Measurements from ENCODE around the gene CPB1. TPM values are rescaled to one million over a fixed set of nuclear protein-coding genes. Genes with fewer than 3 reads are reported as not detected.

CPB1 gene
- total and polyA plus RNA-seq, 8 donors = 3,071 to 29,247 (median 22,743) TPM

DNA sequence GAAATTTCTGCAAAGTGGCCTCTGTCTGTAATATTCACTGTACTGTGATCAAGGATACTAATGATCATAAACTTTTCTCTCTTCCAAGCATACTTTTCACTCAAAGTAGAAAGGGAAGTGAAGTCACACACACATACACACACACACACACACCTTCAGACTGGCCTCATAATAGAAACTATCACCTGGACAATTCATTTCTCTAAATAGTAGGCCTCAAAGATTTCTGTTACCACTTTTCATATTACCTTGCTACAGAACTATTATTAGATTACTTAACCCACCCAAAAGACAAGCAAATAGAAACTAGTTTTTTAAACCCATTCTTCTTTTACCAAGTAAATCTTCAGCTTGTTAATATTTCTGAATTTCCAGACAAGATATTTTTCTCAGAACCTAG is 12.2 kb downstream of the CPB1 start:
- H3K4me1 ChIP-seq = peaks cover 0 to 21% (median 3%) of the 10 kb centered on the region in 3 donors
- no peaks in the 10 kb centered on the region for H3K27me3 ChIP-seq
- ATAC-seq (peak in 1 of 4 donors; percentile 2), DNase-seq (no peak), FAIRE-seq (no peak)
- peak overlapping the region in 2 of 4 donors; percentile 53 to 57 for H3K27ac ChIP-seq
- peaks cover 0 to 63% (median 11%) of the 10 kb centered on the region in 3 donors for H3K36me3 ChIP-seq
- TF ChIP-seq, protein P1, sequence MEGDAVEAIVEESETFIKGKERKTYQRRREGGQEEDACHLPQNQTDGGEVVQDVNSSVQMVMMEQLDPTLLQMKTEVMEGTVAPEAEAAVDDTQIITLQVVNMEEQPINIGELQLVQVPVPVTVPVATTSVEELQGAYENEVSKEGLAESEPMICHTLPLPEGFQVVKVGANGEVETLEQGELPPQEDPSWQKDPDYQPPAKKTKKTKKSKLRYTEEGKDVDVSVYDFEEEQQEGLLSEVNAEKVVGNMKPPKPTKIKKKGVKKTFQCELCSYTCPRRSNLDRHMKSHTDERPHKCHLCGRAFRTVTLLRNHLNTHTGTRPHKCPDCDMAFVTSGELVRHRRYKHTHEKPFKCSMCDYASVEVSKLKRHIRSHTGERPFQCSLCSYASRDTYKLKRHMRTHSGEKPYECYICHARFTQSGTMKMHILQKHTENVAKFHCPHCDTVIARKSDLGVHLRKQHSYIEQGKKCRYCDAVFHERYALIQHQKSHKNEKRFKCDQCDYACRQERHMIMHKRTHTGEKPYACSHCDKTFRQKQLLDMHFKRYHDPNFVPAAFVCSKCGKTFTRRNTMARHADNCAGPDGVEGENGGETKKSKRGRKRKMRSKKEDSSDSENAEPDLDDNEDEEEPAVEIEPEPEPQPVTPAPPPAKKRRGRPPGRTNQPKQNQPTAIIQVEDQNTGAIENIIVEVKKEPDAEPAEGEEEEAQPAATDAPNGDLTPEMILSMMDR (IDR thresholded peaks at IDR 0.05) = no peak
- H3K9me3 ChIP-seq = no peaks in the 10 kb centered on the region
- peak overlapping the region in 1 of 4 donors; percentile 19 for H3K4me3 ChIP-seq
- intact Hi-C loops (cut with DNase I) = loop anchor here in 1 of 3 donors (10.0 kb wide), 1 partner anchor 105 kb away; no protein-coding TSS in a partner anchor

DNA sequence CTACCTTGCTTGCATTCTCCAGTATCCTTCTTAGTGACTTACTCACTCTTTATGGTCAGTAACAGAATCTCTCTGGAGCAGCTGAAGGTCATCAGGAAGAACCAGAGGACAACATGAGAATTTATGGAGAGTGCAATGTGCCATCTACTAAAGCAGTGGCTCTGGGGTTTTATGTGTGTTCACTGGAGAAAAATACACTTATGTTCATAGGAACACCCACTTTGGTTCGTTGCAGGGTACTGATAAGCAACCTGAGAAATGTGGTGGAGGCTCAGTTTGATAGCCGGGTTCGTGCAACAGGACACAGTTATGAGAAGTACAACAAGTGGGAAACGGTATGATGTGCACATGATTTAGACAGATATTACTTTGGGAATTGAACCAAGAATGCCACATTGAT is 12.8 kb downstream of the CPB1 start:
- Histone ChIP-seq H3K4me1 (peaks cover 0 to 22% (median 3%) of the 10 kb centered on the region in 3 donors), H3K4me3 (peak overlapping the region in 1 of 4 donors; percentile 19), H3K27ac (peak overlapping the region in 2 of 4 donors; percentile 53 to 57), H3K36me3 (peaks cover 0 to 66% (median 13%) of the 10 kb centered on the region in 3 donors), H3K27me3 (no peaks in the 10 kb centered on the region), H3K9me3 (no peaks in the 10 kb centered on the region)
- FAIRE-seq = no peak
- intact Hi-C loops (cut with DNase I) = no loop called here
- TF ChIP-seq, protein P1 (IDR thresholded peaks at IDR 0.05) = no peak
- DNase-seq = no peak
- 23 to 28% methylated on average over 4 of the region's 4 CpGs for WGBS, 2 donors
- ATAC-seq = peak in 3 of 4 donors; percentile 2 to 24 (median 4)

DNA sequence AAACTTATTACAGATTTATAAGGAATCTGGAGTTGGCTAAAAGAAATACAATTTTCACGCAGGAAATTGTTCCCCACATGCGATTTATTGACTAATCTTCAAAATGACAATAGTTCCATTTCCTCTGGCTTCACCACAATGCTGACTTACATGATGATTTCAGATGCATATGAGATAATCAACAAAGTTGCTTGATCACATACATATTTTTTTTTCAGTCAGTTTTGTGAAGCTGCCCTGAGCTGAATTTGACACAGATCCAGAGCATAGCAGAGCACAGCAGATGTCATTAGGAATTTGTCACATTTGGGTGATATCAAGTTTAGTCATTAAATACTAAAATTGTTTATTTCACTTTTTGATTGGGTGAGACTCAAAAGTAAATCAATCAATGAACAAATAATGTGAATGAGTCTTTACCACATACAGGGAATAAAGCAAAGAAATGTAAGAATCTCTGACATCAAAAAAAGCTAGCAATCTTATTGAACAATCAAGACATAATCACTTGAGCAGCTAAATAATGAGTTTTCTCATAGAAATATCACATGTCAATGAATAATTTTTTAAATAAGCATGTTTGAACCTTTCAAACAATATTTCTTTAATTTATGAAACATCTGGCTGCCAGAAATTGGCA is 18.3 kb downstream of the CPB1 start:
- Histone ChIP-seq H3K4me3 (no peak overlapping the region), H3K27me3 (no peaks in the 10 kb centered on the region), H3K9me3 (no peaks in the 10 kb centered on the region), H3K4me1 (peaks cover 0 to 20% (median 3%) of the 10 kb centered on the region in 3 donors), H3K27ac (peak overlapping the region in 2 of 4 donors; percentile 23 to 53), H3K36me3 (peaks cover 6 to 72% (median 13%) of the 10 kb centered on the region in 3 donors)
- 28 to 35% methylated on average over 2 of the region's 2 CpGs for WGBS, 2 donors
- intact Hi-C loops (cut with DNase I) = no loop called here
- DNase-seq = no peak
- TF ChIP-seq, protein P1 (IDR thresholded peaks at IDR 0.05) = no peak
- ATAC-seq = no peak
- FAIRE-seq = no peak

DNA sequence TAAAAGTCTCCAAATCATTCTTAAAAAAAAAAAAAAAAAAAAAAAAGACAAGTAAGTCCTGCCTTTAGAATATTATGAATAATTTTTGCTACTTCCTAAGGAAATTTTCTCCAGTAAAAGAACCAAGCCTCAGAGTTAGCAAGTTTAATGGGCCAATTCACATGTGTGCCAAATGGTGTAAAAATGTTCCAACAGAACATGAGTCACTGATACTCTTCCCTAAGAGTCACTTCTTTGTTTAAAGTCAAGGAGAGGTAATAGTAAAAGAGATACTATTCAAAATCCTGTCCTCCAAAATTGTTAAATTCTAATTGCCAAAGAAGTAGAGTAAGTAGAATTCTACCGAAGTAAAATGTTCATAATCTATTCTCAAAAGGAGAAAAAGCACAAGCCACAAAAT is 19.7 kb downstream of the CPB1 start:
- Histone ChIP-seq H3K4me3 (no peak overlapping the region), H3K27me3 (no peaks in the 10 kb centered on the region), H3K4me1 (peaks cover 0 to 11% (median 3%) of the 10 kb centered on the region in 3 donors), H3K27ac (peak overlapping the region in 2 of 4 donors; percentile 0 to 25), H3K36me3 (peaks cover 6 to 65% (median 6%) of the 10 kb centered on the region in 3 donors), H3K9me3 (no peaks in the 10 kb centered on the region)
- ATAC-seq (no peak), FAIRE-seq (no peak), DNase-seq (no peak)
- WGBS, 2 donors = 22 to 23% methylated on average over 1 of the region's 1 CpG
- intact Hi-C loops (cut with DNase I) = no loop called here
- TF ChIP-seq, protein P1 (IDR thresholded peaks at IDR 0.05) = no peak

DNA sequence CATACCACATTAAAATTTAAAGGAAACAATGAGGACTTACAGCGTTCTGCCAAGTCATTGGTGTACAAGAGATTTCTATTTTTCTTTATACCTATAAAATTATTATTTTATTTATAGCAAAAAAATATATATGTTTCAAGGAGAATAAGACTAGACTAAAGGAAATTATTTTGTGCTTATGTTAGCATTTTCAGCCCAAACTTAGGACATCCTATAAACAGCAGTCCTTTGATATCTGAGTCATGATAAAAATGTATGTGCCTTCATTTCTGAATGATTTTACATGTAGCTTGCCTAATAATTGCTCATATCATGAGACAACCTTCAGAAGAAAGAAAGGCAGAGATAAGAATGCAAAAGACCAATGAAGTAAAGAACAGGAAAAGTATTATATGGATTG is 20.8 kb downstream of the CPB1 start:
- intact Hi-C loops (cut with DNase I) = no loop called here
- no peak for FAIRE-seq
- no peak for DNase-seq
- H3K36me3 ChIP-seq = peaks cover 6 to 65% (median 6%) of the 10 kb centered on the region in 3 donors
- H3K4me1 ChIP-seq = peaks cover 0 to 11% (median 0%) of the 10 kb centered on the region in 3 donors
- TF ChIP-seq, protein P1 (IDR thresholded peaks at IDR 0.05) = no peak
- H3K9me3 ChIP-seq = no peaks in the 10 kb centered on the region
- H3K27ac ChIP-seq = peak overlapping the region in 1 of 4 donors; percentile 2
- 54 to 61% methylated on average over 1 of the region's 1 CpG for WGBS, 2 donors
- H3K4me3 ChIP-seq = no peak overlapping the region
- no peaks in the 10 kb centered on the region for H3K27me3 ChIP-seq
- ATAC-seq = no peak
